PC-3 (cell line): ENCODE data around the gene HLA-DOB.

Source experiments
- EZH2 ChIP-seq: fragments of 300-600 bp; sonication (generic); IDR thresholded peaks from one replicate; pipeline ENCODE4 v1.6.1; 2017; ENCODE audit warnings: antibody characterized with exemption, mild to moderate bottlenecking, low read length; ENCODE audit not compliant: unreplicated experiment
- EZH2phosphoT487 ChIP-seq: fragments of 300-600 bp; sonication (generic); IDR thresholded peaks from 2 replicates; pipeline ENCODE4 v1.6.1; 2018; ENCODE audit warnings: mild to moderate bottlenecking, antibody characterized with exemption, low read length, borderline replicate concordance
- TF ChIP-seq, protein P1 (sequence below): fragments of 300-600 bp; sonication (generic); conservative IDR thresholded peaks from 2 replicates; pipeline ENCODE4 v1.5.1; 2017; ENCODE audit warnings: antibody characterized with exemption, low read depth, mild to moderate bottlenecking, low read length

DNA sequence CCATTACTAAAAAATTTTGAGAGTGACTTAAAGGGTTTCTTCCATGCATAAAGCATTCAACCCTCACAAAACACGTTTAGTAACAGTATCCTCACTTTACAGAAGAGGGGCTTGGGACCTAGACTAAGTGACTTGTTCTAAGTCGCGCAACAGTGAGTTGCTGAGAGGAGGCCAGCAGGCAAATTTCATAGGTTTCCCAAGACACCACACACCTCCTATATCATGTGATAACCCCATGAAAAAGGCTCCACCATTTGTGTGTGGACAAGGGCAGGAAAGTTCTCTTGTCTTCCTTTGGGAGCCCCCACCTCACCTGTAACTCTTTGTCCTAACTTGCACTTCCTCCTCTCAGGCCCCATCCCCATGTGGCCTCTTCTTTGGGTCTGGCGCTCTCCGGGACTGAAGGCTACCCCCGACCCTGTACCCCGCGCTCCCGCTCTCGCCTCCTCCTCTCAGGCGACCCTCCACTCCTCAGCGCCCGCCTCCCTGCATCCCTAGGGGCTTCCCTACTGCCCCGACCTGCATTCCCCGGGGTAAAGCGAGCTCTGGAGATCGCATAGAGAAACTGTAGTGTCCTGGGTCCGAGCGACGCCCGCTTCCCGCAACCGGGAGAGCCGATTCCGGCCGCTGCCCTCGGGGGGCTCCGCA lies 26.7 kb upstream of the HLA-DOB start:
- TF ChIP-seq, protein P1, sequence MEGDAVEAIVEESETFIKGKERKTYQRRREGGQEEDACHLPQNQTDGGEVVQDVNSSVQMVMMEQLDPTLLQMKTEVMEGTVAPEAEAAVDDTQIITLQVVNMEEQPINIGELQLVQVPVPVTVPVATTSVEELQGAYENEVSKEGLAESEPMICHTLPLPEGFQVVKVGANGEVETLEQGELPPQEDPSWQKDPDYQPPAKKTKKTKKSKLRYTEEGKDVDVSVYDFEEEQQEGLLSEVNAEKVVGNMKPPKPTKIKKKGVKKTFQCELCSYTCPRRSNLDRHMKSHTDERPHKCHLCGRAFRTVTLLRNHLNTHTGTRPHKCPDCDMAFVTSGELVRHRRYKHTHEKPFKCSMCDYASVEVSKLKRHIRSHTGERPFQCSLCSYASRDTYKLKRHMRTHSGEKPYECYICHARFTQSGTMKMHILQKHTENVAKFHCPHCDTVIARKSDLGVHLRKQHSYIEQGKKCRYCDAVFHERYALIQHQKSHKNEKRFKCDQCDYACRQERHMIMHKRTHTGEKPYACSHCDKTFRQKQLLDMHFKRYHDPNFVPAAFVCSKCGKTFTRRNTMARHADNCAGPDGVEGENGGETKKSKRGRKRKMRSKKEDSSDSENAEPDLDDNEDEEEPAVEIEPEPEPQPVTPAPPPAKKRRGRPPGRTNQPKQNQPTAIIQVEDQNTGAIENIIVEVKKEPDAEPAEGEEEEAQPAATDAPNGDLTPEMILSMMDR = no peak
- TF ChIP-seq EZH2 (no peak), EZH2phosphoT487 (no peak)
